ENCODE results near the gene FBXL3.
"Not testable (repeated sequence)": the region's sequence is repeated elsewhere in the genome, so short reads cannot be mapped to it uniquely, and the experiment has no call there.

Gene FBXL3

DNA sequence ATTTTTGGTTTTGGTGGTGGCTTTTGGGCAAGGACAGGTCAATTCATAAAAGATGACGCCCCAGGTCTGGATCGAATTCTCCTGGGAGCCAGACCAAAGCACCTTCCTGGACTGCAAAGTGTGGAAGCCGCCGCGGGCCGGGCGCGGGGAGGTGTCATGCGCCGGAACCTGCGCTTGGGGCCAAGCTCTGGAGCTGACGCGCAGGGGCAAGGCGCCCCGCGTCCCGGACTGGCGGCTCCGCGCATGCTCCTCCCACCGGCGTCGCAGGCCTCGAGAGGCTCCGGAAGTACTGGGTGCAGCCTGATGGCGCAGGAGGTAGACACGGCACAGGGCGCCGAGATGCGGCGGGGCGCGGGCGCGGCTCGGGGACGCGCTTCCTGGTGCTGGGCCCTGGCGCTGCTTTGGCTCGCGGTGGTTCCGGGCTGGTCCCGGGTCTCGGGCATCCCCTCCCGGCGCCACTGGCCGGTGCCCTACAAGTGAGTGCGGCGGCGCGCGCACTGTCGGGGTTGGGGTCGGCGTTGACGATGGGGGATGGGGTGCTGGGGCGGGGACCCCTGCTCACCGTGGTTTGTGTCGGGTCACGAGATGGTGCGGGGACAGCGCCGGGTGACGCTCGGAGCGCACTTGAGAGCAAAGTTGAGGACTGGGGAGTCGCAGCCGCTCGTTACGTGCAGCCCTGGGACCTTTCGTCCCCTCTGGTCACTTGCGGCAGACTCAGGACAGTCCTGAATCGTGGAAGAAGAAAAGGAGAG, 35.0 kb downstream of the FBXL3 start, which contains the start of gene CLN5:
TSS of gene CLN5 (plus strand) at position 286 of the 752 bp plus-strand sequence. CDS start at position 304, 18 bp downstream.
- peak within 1 kb of the TSS; percentile 94 for H3K4me3 ChIP-seq (ENCODE audit: low read depth, low read length)

DNA sequence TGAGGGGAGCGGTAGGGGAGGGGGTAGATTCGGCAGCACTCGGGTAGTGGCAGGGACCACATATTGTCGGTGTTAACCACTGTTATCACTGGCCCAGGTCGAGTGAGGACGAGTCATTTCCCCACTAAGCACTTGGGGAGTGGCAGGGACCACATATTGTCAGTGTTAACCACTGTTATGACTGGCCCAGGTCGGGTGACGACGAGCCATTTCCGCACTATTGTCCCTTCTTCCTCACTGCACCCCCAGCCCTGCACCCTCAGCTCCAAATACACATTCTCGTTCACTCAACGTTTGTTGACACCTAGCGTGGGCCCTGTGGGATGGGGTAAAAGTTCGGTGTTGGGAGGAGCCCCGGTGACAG, 35.5 kb downstream of the FBXL3 start:
- peak overlapping the region; percentile 94 for H3K4me3 ChIP-seq (ENCODE audit: low read depth, low read length)

DNA sequence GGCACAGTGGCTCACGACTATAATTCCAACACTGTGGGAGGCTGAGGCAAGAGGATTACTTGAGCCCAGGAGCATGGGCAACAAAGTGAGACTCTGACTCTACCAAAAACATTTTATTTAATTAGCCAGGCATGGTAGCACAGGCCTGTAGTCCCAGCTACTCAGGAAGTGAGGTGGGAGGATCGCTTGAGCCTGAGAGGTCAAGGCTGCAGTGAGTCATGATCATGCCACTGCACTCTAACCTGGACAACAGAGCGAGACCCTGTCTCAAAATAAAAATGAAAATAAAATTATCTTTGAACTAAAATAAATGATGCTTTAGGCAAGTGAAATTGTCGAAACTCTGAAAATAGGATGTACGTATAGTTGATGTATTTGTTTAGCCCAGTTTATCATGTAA, 43.3 kb downstream of the FBXL3 start:
- H3K4me3 ChIP-seq (ENCODE audit: low read depth, low read length): no peak overlapping the region

DNA sequence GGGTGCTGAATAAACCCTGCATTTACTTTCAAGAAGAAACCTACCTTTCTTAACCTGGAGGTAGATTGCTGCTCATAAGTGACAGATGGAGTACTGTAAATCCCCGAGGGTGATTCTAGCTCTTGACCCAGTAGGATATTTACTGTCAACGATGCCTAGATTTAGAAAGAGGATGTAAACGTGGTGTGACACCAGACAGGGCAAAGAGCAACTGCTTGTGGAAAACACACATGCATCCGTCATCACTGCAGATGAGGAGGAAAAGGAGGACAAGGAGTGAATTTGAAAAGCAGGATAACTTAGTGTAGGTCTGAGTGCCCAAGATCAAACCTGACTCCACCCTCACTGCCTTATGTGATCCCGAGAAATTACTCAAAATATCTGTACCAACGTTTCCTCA, 44.9 kb downstream of the FBXL3 start:
- no peak overlapping the region for H3K4me3 ChIP-seq (ENCODE audit: low read depth, low read length)

DNA sequence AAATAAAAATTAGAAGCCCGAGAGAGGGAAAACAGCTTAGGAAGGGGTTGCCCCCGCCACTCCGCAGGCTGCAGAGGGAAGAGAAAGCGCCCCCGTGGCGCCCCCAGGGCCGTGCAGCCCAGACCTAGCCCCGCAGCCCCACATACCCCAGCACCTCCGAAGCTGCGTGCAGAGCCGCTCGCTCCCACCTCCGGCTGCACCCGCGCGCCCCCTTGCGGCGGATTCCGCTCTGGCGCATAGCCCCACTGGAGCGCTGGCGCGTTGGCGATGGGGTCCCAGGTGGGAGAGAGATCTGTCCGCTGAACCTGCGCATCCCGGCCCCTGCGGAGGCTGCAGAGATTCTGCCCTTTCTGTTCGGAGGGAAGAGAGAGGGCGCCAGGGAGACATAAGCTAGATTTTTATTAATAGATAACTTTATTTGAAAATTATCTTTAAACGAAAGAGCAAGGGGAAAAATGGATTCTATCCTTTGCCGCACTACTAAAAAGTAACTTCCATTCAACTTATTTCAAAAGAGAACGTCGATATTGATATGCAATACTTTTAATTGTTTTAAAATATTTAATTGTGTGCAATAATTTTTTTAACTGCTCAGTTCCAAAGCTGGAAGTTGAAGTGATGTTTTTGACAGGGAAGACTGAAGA, 46.8 kb downstream of the FBXL3 start:
- H3K4me3 ChIP-seq (ENCODE audit: low read depth, low read length): no peak overlapping the region

DNA sequence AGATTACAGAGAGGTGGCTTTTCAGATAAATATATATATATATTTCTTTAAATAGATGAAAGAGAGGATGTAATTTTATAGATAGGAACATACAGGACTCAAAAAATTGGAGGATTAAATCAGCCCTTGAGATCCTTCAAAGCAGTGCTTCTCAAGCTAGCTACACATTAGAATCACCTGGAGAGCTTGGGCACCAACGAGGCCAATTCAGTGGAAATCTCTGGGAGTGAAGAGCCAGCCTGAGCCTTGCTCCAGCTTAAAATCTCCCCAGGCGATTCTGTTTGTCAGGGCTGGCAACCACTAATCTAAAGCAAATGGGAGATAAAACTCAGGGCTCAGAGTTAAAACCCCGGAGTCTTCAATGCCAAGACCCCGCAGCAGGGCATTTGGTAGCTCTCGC, 50.0 kb downstream of the FBXL3 start:
- H3K4me3 ChIP-seq (ENCODE audit: low read depth, low read length): no peak overlapping the region

DNA sequence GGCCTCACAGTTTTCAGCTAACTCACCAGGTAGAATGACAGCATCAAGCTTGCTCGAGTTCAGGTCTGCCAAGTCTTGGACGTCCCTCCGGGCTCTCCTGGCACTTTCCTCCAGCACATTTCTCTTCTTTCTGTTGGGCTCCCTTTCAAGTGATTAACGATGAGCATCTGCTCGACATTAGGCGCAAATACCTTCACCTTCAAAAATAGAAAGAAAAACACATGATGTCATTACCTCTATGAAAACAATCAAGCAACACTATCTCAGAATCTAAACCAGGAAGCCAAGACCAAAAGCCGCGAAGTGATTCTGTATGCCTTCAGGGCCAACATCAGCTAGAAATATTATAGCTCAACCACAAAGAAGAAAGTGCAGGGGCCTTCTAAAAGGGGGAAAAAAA, 50.5 kb downstream of the FBXL3 start:
- H3K4me3 ChIP-seq (ENCODE audit: low read depth, low read length): no peak overlapping the region

DNA sequence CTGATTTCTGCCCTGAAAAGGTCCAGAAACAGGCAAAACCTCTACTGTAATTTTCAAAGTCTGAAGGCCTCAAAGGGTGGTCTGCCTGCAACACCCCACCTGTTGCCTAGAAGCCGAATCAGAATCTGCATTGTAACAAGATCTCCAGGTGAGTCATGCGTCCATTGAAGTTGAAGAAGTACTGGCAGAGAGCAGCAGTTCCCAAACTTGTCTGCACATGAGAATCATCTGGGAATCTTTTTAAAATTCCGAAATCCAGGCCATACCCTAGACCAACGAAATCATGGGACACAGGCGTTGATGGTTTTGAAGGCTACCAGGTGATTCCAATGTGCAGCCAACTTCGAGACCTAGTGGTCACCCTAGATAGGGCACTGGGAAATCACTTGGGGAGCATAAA, 51.1 kb downstream of the FBXL3 start:
- no peak overlapping the region for H3K4me3 ChIP-seq (ENCODE audit: low read depth, low read length)

DNA sequence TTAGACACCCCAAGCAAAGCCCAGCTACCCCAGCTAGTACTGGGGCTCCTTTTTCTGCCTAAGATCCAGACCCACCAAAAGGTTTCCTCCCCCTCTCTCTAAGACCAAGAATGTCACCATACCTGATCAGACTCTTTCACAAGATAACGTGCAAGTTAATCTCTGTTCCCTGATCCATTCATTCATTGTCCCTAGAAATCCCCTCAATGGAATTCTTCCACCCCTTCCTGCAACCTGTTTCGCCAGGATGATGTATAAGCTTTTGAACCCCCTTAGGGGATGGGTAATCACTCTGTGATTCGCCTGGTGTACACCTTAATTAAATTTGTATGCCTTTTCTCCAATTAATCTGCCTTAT, 52.4 kb downstream of the FBXL3 start:
- no peak overlapping the region for H3K4me3 ChIP-seq (ENCODE audit: low read depth, low read length)

DNA sequence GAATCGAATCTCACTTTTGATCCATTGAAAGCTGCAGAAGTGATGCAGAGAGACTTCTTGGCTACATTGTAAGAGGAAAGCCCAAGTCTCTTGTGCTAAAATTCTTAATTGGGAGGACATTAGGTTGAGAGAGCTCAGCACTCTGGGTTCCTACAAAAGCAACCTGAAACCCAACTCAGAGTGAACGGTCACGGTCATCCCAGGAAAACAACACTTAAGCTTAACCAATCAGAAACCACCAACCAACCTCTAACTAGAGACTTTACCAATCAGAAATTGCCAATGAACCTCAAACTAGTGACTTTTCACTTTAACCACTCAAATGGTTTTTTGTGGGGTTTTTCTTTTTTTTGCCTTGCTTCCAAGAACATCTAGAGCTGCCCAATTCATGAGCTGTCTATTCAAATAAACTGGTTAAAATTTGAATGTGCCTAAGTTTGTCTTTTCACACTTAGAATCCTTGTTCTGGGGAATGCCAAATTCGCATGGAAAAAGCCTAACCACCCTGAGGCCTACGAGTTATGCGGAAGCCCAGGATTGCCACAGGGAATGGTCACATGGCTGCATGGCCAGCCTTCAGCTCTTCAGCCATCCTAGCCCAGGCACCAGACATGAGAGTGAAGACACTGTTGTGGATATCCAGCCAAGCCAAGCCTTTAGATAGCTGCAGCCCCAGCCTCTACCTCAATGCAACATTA, 52.9 kb downstream of the FBXL3 start:
- H3K4me3 ChIP-seq (ENCODE audit: low read depth, low read length): no peak overlapping the region

DNA sequence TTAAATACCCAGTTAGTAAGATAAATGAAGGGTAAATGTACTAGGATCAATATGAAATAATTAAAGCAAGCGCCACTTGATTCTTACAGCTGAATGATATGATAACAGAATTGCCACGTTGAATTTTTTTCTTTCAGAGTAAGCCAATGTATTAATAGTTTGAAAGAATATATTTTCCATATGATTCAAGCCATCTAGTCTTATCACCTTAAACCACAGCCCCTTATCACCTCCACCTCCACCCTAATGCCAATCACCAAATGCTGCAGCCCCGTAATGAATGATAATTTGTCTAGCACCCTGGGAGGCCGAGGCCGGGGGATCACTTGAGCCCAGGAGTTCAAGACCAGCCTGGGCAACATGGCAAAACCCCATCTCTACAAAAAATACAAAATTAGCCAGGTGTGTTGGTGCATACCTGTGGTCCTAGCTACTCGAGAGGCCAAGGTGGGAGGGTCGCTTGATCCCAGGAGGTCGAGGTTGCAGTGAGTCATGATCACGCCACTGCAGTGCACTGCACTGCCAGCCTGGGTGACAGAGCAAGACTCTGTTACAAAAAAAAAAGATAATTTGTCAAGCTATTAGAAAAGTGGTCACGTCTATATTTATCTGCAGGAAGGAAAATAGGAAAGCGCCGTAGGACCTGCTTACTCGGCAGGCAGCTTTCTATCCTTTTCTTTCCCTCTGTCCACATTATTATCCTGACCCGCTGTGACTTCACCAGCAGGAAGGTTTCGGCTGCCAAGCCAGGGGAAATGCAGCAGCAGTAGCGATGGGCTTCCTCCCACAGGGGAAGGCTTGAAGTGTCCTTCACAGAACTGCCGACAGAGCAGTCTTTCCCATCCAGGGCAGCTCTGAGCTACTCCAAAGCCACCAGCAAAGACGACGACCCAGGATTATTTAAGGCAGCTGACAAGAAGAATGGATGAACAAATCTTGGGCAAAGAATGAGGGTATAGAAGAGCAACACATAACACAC, 54.8 kb downstream of the FBXL3 start:
- H3K4me3 ChIP-seq (ENCODE audit: low read depth, low read length): no peak overlapping the region

DNA sequence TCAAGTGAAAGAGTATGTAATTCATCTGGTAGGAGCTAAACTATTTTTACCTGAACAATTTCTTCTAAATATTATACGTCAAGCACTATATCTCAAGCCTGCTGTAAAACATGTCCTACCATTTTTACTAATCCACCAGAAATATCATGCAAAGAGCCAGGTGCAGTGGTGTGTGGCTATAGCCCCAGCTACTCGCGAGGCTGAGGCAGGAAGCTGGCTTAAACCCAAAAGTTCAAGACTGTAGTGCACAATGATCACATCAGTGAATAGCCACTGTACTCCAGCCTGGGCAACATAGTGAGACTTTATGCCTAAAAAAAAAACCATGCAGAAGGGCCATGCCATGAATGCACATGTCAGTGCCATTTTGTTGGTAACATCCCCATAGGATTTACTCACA, 55.7 kb downstream of the FBXL3 start:
- no peak overlapping the region for H3K4me3 ChIP-seq (ENCODE audit: low read depth, low read length)

DNA sequence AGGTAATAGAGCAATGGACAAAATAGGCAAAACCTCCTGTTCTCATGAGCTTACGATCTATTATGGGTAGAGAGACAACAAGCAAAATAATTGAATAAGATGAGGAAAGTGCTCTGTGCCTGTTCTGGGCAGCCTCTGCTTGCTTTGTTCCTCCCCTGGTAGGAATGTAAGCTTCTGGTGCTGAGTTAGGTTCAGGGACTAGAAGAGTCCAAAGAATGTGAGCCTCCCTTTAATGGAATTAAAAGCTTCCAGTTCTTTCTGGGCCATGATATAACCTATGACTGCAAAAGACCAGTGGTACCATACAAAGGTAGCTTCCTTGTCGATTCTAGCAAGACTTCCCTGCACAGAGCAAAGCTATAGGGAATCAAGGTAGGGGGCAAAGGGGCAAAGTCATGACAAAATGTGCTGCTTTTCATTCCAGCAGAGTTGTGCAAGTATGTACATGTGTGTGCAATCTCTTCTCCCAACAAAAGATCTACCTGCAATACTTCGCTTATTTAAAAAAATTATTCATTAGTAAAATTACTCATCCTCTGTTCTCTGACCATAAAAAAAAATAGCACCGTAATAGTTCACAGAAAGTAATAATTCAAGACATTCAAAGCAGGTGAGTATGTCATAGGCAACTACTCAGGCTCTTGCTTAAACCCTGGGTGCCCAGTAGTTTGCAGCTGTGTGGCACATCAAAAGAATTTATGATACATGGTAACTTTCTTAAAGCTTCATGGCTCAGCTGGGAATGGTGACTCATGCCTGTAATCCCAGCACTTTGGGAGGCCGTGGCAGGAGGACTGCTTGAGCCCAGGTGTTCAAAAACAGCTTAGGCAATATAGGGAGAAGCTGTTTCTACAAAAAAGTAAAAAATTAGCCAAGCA, 57.2 kb downstream of the FBXL3 start:
- no peak overlapping the region for H3K4me3 ChIP-seq (ENCODE audit: low read depth, low read length)

DNA sequence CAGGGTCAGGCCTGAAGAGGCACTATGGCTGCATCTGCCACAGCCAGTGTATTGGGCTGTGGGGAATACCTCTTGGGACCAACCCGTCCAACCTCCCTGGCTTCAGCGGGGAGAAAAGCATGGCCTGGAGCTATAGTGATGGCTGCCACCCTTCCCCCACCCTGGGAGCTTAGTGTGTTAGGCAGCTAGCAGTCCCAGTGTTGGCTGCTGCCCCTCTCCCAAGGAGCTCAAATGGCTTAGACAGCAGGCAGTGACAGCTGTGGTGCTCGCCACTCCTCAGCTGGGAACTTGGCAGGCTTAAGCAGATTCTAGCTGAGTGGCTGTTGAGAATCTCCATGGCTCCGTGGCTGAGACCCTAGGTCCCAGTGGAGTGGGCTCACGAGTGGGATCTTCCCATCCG, 58.9 kb downstream of the FBXL3 start:
- H3K4me3 ChIP-seq (ENCODE audit: low read depth, low read length): no peak overlapping the region

DNA sequence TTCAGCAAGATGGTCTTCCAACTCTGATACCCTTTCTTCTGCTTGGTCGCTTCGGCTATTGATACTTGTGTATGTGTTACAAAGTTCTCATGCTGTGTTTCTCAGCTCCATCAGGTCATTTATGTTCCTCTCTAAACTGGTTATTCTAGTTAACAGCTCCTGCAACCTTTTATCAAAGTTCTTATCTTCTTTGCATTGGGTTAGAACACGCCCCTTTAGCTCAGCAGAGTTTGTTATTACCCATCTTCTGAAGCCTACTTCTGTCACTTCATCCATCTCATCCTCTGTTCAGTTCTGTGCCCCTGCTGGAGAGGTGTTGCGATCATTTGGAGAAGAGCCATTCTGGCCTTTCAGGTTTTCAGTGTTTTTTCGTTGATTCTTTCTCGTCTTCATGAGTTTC, 59.9 kb downstream of the FBXL3 start:
- H3K4me3 ChIP-seq (ENCODE audit: low read depth, low read length): no peak overlapping the region

DNA sequence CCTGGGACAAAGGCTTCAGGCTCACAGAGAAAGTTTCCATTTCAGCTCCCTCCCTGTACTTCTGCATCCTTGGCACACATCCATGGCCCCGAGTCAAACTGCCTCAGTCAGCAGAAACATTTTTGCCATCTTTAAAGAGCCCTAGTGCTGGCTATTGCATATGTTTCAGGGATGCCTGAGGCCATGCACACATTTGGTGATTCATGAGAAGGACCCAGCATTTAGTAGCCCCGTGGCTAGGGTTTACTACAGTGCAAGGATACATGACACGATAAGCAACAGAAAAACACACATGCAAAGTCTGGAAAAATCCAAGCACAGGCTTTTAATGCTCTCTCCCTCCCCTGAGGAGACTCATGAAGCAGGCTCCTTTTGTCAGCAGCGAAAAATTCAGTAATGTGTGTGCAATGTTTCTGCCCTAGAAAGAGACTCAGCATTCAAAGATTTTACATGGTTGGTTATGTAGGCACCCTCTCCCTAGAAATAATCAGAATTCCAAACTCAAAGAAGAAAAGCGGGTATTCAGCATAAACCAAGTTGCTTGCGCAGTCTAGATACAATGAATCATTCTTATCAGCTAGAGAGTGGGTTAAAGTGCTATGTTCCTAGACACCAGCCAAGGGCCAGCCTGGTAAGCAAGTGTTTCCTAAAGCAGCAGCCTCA, 61.1 kb downstream of the FBXL3 start:
- no peak overlapping the region for H3K4me3 ChIP-seq (ENCODE audit: low read depth, low read length)

DNA sequence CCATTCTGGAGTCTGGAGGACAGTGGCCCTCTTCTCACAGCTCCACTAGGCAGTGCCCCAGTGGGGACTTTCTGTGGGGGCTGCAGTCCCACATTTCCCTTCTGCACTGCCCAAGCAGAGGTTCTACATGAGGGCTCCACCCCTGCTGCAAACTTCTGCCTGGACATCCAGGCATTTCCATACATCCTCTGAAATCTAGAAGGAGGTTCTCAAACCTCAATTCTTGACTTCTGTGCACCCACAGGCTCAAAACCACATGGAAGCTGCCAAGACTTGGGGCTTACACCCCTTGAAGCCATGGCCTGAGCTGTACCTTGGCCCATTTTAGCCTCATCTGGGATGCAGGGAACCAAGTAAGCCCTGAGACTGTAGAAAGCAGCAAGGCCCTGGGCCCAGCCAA, 67.2 kb downstream of the FBXL3 start:
- H3K4me3 ChIP-seq (ENCODE audit: low read depth, low read length): not testable (repeated sequence)

DNA sequence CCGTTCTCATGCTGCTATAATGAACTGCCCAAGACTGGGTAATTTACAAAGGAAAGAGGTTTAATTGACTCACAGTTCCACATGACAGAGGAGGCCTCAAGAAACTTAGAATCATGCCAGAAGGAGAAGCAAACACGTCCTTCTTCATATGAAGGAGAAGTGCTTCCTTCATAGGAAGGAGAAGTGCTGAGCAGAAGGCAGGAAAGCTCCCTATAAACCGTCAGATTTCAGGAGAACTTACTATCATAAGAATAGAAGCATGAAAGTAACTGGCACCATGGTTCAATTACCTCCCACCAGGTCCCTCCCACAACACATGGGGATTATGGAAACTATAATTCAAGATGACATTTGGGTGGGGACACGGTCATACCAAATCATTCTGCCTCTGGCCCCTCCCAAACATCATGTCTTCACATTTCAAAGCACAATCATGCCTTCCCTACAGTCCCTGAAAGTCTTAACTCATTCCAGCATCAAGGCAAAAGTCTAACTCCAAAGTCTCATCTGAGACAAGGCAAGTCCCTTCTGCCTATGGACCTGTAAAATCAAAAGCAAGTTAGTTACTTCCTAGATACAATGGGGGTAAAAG, 68.0 kb downstream of the FBXL3 start:
- no peak overlapping the region for H3K4me3 ChIP-seq (ENCODE audit: low read depth, low read length)

DNA sequence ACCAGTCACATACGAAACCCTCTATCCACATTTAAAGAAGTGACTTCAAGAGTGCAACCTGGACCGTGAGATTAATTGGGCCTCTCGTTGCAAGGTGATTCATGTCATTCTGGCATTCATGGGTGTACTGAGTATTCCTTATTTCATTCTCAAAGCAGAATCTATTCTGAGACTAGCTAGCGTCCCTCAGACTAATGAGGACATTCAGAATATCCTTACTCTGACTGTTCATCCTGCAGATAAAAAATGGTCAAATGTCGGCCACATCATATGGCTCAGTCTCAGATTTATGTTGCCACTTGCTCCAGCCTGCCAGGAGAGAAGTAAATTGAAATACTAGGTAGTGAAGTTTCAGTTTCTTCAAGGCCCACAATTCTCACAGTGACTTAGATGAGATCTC, 71.3 kb downstream of the FBXL3 start:
- no peak overlapping the region for H3K4me3 ChIP-seq (ENCODE audit: low read depth, low read length)
